Measurements from ENCODE around the gene RCC1.
A peak's percentile ranks its signal among the peaks of the same experiment; 100 is the strongest.
"Not testable (repeated sequence)": the region's sequence is repeated elsewhere in the genome, so short reads cannot be mapped to it uniquely, and the experiment has no call there.

RCC1 gene

GRCh38 chr1:28512058-28512611 lies 6.3 kb downstream of the RCC1 start:
- peak; percentile 56 for DNase-seq

- peak; percentile 36 for DNase-seq
Observed at GRCh38 chr1:28514445-28514933, 8.6 kb downstream of the RCC1 start.

- DNase-seq = peak; percentile 9
Observed at GRCh38 chr1:28516518-28516956, 10.7 kb downstream of the RCC1 start.

- DNase-seq = no peak
Observed at GRCh38 chr1:28517649-28517999, 11.8 kb downstream of the RCC1 start.

GRCh38 chr1:28518000-28518744 lies 12.3 kb downstream of the RCC1 start:
- peak; percentile 96 for DNase-seq

- DNase-seq = peak; percentile 83
Observed at GRCh38 chr1:28518745-28519341, 13.0 kb downstream of the RCC1 start.

- no peak for DNase-seq
Observed at GRCh38 chr1:28519946-28520725, 14.3 kb downstream of the RCC1 start.

- not testable (repeated sequence) for DNase-seq
Observed at GRCh38 chr1:28520796-28521195, 15.0 kb downstream of the RCC1 start.

- no peak for DNase-seq
Observed at GRCh38 chr1:28521502-28522164, 15.8 kb downstream of the RCC1 start.

- DNase-seq = not testable (repeated sequence)
Observed at GRCh38 chr1:28522537-28522936, 16.7 kb downstream of the RCC1 start.

GRCh38 chr1:28525002-28525642 lies 19.3 kb downstream of the RCC1 start:
- not testable (repeated sequence) for DNase-seq

GRCh38 chr1:28526886-28527285 lies 21.0 kb downstream of the RCC1 start:
- no peak for DNase-seq

- no peak for DNase-seq
Observed at GRCh38 chr1:28530456-28530855, 24.6 kb downstream of the RCC1 start.

GRCh38 chr1:28534671-28535070 lies 28.8 kb downstream of the RCC1 start:
- no peak for DNase-seq

GRCh38 chr1:28535180-28535579 lies 29.3 kb downstream of the RCC1 start:
- DNase-seq = no peak

- no peak for DNase-seq
Observed at GRCh38 chr1:28537457-28538199, 31.8 kb downstream of the RCC1 start.

- no peak for DNase-seq
Observed at GRCh38 chr1:28538286-28538685, 32.4 kb downstream of the RCC1 start.

- DNase-seq = no peak
Observed at GRCh38 chr1:28540651-28541050, 34.8 kb downstream of the RCC1 start.

GRCh38 chr1:28541414-28542015 lies 35.7 kb downstream of the RCC1 start:
- not testable (repeated sequence) for DNase-seq

GRCh38 chr1:28545246-28545628 lies 39.4 kb downstream of the RCC1 start:
- no peak for DNase-seq

GRCh38 chr1:28548318-28548717 lies 42.5 kb downstream of the RCC1 start:
- DNase-seq = no peak
